ENCODE results near the gene MYL6B.

GRCh38 chr12:56205445-56205844, 53.1 kb downstream of the MYL6B start:
- no peak for TF ChIP-seq POLR2AphosphoS5 (IDR thresholded peaks at IDR 0.05; ENCODE audit: insufficient read depth in 1 of 2, low read depth in 1 of 2)
- TF ChIP-seq CTCF (IDR thresholded peaks at IDR 0.05): no peak

Measured in vagina (tissue), 2 donors.